HG02981 (cell line): ENCODE measurements around the gene CADM1.

ENCODE experiments used
- ATAC-seq: cut with Tn5 transposase; IDR thresholded peaks from one replicate; pipeline ENCODE4 v1.9.1; 2021; ENCODE audit warnings: mild to moderate bottlenecking, moderate library complexity; ENCODE audit not compliant: unreplicated experiment

CADM1 gene

GRCh38 chr11:115220423-115220822 is 283.8 kb downstream of the CADM1 start:
- no peak for ATAC-seq

GRCh38 chr11:115219376-115219775 is 284.8 kb downstream of the CADM1 start:
- ATAC-seq: no peak

GRCh38 chr11:115217726-115218311 is 286.4 kb downstream of the CADM1 start:
- ATAC-seq: no peak

- ATAC-seq: no peak
Observed at GRCh38 chr11:115215694-115216617, 288.3 kb downstream of the CADM1 start.

GRCh38 chr11:115214644-115215234 is 289.5 kb downstream of the CADM1 start:
- no peak for ATAC-seq

- ATAC-seq: no peak
Observed at GRCh38 chr11:115213007-115213406, 291.2 kb downstream of the CADM1 start.

- no peak for ATAC-seq
Observed at GRCh38 chr11:115208808-115209259, 295.4 kb downstream of the CADM1 start.

GRCh38 chr11:115207916-115208315 is 296.3 kb downstream of the CADM1 start:
- no peak for ATAC-seq

GRCh38 chr11:115207166-115207591 is 297.0 kb downstream of the CADM1 start:
- no peak for ATAC-seq

- no peak for ATAC-seq
Observed at GRCh38 chr11:115206365-115207022, 297.7 kb downstream of the CADM1 start.

- ATAC-seq: no peak
Observed at GRCh38 chr11:115202900-115203552, 301.2 kb downstream of the CADM1 start.

GRCh38 chr11:115202074-115202473 is 302.1 kb downstream of the CADM1 start:
- no peak for ATAC-seq

- ATAC-seq: no peak
Observed at GRCh38 chr11:115201111-115201792, 303.0 kb downstream of the CADM1 start.

GRCh38 chr11:115199481-115200069 is 304.6 kb downstream of the CADM1 start:
- no peak for ATAC-seq

- ATAC-seq: no peak
Observed at GRCh38 chr11:115198321-115198741, 305.9 kb downstream of the CADM1 start.

GRCh38 chr11:115197433-115197832 is 306.8 kb downstream of the CADM1 start:
- ATAC-seq: no peak

- no peak for ATAC-seq
Observed at GRCh38 chr11:115197031-115197430, 307.2 kb downstream of the CADM1 start.

- ATAC-seq: no peak
Observed at GRCh38 chr11:115194802-115195110, 309.5 kb downstream of the CADM1 start.

GRCh38 chr11:115193914-115194801 is 310.1 kb downstream of the CADM1 start:
- ATAC-seq: peak; percentile 74
